ENCODE data around the gene STAG2. TPM values are rescaled to one million over a fixed set of nuclear protein-coding genes. Genes with fewer than 3 reads are reported as not detected.

The STAG2 gene
- total RNA-seq, 1 experiment from 2014 or later: 66.3 TPM

GRCh38 chrX:124005228-124005627, 43.7 kb downstream of the STAG2 start (continued):
- TF ChIP-seq CTCF (IDR thresholded peaks at IDR 0.05 in 2 of 3, conservative IDR thresholded peaks at IDR 0.05 in 1 of 3; ENCODE audit: borderline replicate concordance in 1 of 3, insufficient read depth in 1 of 3, low read depth in 2 of 3, low read length in 2 of 3) (no peak), SIN3A (IDR thresholded peaks at IDR 0.05; ENCODE audit: low read depth) (no peak), YY1 (IDR thresholded peaks at IDR 0.05; ENCODE audit: extremely low read depth, insufficient replicate concordance, low read depth, low read length) (no peak), ATF3 (IDR thresholded peaks at IDR 0.05) (no peak), TCF7L2 (IDR thresholded peaks at IDR 0.05; ENCODE audit: borderline replicate concordance, extremely low read depth, insufficient read depth, insufficient read length) (no peak), ZBTB33 (IDR thresholded peaks at IDR 0.05; ENCODE audit: extremely low read depth, insufficient replicate concordance, low read length) (no peak)

- DNase-seq (ENCODE audit: low read depth, low spot score) (no peak), ATAC-seq (no peak)
- no peaks in the 10 kb centered on the region for H3K9me2 ChIP-seq (ENCODE audit: insufficient read depth)
- H3K9ac ChIP-seq (ENCODE audit: low read length): no peak overlapping the region
- intact Hi-C loops (cut with micrococcal nuclease): no loop called here
- H3K4me1 ChIP-seq (ENCODE audit: control insufficient read depth in 1 of 2, insufficient read depth in 2 of 2, low read length in 2 of 2): no peaks in the 10 kb centered on the region
- no peaks in the 10 kb centered on the region for H3K9me3 ChIP-seq (ENCODE audit: control insufficient read depth in 1 of 2, insufficient read depth in 1 of 2, low read depth in 1 of 2, low read length in 2 of 2)
- BruUV-seq (replicated peaks): no TSS peak
- ChIA-PET CTCF (no interaction called here), POLR2A (no interaction called here), RAD21 (ENCODE audit: low non-redundant PET in 1 of 2, low total read pairs in 2 of 2, uncharacterized antibody in 2 of 2, unreplicated experiment in 2 of 2) (no interaction called here)
- no peak overlapping the region for H3K27ac ChIP-seq (ENCODE audit: low read depth, low read length)
- no peaks in the 10 kb centered on the region for H3K27me3 ChIP-seq (ENCODE audit: insufficient read depth, low read length)
- peaks cover 82% of the 10 kb centered on the region for H3K79me2 ChIP-seq (ENCODE audit: insufficient read depth, low read length)
- no peak overlapping the region for H3K4me2 ChIP-seq (ENCODE audit: low read length)
- H3K36me3 ChIP-seq (ENCODE audit: control insufficient read depth in 1 of 2, insufficient read depth in 2 of 2, low read length in 2 of 2): no peaks in the 10 kb centered on the region
- H4K20me1 ChIP-seq (ENCODE audit: insufficient read depth): no peaks in the 10 kb centered on the region
- no peak overlapping the region for H2AFZ ChIP-seq (ENCODE audit: low read depth, low read length, poor library complexity, severe bottlenecking)
- H3K4me3 ChIP-seq (replicated peaks in 1 of 2; ENCODE audit: low read depth in 1 of 2, low read length in 2 of 2): no peak overlapping the region
- TF ChIP-seq REST (IDR thresholded peaks at IDR 0.05; ENCODE audit: low read depth): no peak
- TF ChIP-seq CEBPB (IDR thresholded peaks at IDR 0.05; ENCODE audit: low read depth): no peak
- TF ChIP-seq POLR2A (IDR thresholded peaks at IDR 0.05; ENCODE audit: borderline replicate concordance, extremely low read depth, insufficient read depth, insufficient read length): no peak
- TF ChIP-seq FOSL1 (IDR thresholded peaks at IDR 0.05; ENCODE audit: low read depth): no peak
- TF ChIP-seq CTCF (IDR thresholded peaks at IDR 0.05 in 2 of 3, conservative IDR thresholded peaks at IDR 0.05 in 1 of 3; ENCODE audit: borderline replicate concordance in 1 of 3, insufficient read depth in 1 of 3, low read depth in 2 of 3, low read length in 2 of 3): no peak
- no peak for TF ChIP-seq ZFX (IDR thresholded peaks at IDR 0.05)
- TF ChIP-seq YY1 (IDR thresholded peaks at IDR 0.05; ENCODE audit: extremely low read depth, insufficient replicate concordance, low read depth, low read length): no peak
- no peak for TF ChIP-seq EZH2 (IDR thresholded peaks at IDR 0.05)
- no peak for TF ChIP-seq TCF7L2 (IDR thresholded peaks at IDR 0.05; ENCODE audit: borderline replicate concordance, extremely low read depth, insufficient read depth, insufficient read length)
- TF ChIP-seq SP1 (IDR thresholded peaks at IDR 0.05; ENCODE audit: low read depth): no peak
- TF ChIP-seq ZNF274 (IDR thresholded peaks at IDR 0.05; ENCODE audit: low read depth, low read length): no peak
Measured at GRCh38 chrX:124010157-124010556, 48.7 kb downstream of the STAG2 start.

Measured in HCT116 (cell line).